NOMO-1 (cell line): Measurements from ENCODE around the gene OR6P1.

Experiments
- DNase-seq, 2 experiments: peaks; one replicate each; lab custom pipeline; 2025; ENCODE audit not compliant: unreplicated experiment in 2 of 2; lab: John Stamatoyannopoulos, UW

The OR6P1 gene

GRCh38 chr1:158520021-158520420, 50.4 kb downstream of the OR6P1 start:
- no peak for DNase-seq

GRCh38 chr1:158516966-158517365, 53.4 kb downstream of the OR6P1 start:
- no peak for DNase-seq
